Activated naive CD8-positive, alpha-beta T cell treated with anti-CD3 and anti-CD28 coated beads, Interleukin-2, amount 50 U/mL, for 16 hours (primary cell): ENCODE data around the gene DTNB.
"Not testable (repeated sequence)": the region's sequence is repeated elsewhere in the genome, so short reads cannot be mapped to it uniquely, and the experiment has no call there.

Experiments
- DNase-seq: peaks from one replicate; pipeline ENCODE4 v3.0.0-alpha.2; 2020; ENCODE audit warnings: low read depth, low spot score

Gene DTNB

GRCh38 chr2:25632396-25632795, 41.0 kb downstream of the DTNB start:
- DNase-seq, result no peak

DNA sequence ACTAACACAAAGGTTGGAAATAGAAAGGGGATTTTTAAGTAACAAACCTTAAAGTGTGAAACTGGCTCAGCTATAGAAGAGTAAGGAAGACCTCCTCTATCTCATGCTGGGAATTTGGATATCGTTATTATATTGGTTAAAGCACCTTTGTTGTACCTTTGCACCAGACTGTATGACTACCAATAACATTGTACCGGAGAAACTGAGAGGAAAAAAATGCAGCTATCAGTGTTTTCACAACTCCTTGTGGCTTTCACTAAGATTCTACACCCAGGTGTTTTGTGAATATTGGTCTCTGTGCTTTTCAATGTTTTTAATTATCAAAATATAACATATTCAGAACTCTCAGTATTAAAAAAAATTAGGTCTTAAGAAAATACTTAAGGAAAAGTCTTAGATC, 48.7 kb downstream of the DTNB start:
- DNase-seq, result no peak

GRCh38 chr2:25623361-25623760, 50.0 kb downstream of the DTNB start:
- DNase-seq, result no peak

- DNase-seq, result no peak
These were observed 52.7 kb downstream of the DTNB start for GRCh38 chr2:25620711-25621110.

GRCh38 chr2:25620077-25620476, 53.3 kb downstream of the DTNB start:
- no peak for DNase-seq

GRCh38 chr2:25619185-25619584, 54.2 kb downstream of the DTNB start:
- DNase-seq, result no peak

- DNase-seq, result no peak
These were observed 54.7 kb downstream of the DTNB start for GRCh38 chr2:25618676-25619075.

DNA sequence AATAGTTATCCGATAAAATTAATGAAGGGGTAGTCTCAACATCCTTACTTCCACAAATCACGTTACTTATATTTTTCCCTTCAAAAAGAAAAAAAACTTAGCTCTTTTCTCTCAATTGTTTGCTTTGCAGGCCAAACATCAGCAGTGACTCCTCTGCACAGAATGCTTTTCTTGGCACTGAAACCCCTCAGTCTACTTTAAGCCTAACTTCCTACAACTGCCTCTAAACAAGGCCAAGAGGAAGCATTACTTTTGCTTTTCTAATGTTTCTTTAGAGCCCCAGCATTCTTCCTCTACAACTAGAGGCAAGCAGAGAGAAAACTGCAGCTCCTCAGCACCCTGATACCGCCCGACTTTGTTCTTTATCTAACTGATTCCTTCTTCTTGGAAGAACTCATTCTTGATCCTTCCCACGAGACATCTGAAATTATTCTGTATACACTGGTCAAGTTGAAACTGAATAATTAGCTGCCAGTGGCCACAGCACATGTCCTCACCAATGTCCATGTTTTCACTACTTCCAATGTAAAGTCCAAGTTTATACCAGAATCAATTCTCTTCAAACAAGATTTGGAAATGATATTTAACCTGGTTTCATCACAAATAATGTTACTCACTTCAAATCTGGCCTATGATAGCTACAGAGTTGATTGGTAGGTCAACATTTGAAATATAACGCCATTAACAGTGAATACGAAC, 55.3 kb downstream of the DTNB start:
- no peak for DNase-seq

DNA sequence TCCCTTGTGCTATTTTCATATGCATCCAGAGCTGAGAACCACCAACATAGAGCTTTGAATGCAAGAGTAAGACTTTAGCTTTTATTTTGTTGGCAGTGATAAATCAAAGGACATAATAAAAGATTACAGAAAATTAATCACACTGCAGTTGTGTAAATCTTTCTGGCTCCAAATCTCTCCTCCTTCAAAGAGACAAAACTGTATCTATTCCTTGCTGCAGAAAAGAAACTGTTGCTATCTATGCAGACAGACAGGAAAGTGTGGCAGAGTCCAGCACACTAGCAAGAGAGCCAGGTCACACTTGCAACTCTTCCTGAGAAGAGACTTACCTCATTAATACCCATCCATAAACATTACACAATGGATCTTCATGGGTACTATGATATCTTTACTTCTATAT, 57.5 kb downstream of the DTNB start:
- no peak for DNase-seq

DNA sequence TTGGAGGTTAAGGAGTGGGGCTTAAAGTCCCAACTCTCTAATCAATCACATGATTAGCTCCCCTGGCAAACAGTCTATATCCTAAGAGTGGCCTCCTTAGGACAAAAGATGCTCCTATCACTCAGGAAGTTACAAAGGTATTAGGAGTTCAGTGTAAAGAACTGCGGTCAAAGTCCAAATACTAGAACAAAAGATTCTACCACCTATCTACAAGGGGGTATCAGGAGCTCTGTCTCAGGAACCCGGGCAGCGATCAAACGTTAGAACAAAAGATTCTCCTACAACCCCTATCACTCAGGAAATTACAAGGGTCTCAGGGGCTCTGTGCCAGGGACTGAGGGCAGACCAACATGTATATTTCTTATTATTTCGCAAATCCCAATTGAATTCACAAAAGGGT, 58.0 kb downstream of the DTNB start:
- DNase-seq, result no peak

DNA sequence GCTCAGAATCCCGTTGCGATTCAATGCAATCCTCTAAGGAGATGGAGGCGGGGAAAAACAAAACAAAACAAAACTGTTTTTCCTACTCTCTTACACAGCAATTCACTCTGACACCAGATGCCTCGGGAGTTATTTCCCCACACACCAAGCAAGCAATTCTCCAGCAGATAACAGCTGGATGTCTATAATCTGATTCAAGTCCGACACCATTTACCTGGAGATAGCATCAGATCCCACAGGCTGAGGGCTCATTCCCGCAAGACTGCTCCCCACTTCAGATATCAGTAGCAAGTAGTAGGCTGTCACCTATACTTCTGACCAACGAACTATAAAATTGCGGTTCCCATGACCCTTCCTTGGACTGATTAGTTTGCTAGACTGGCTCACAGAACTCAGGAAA, 58.7 kb downstream of the DTNB start:
- no peak for DNase-seq

- DNase-seq, result no peak
These were observed 64.7 kb downstream of the DTNB start for GRCh38 chr2:25608718-25609117.

GRCh38 chr2:25606892-25607291, 66.5 kb downstream of the DTNB start:
- no peak for DNase-seq

- DNase-seq, result no peak
These were observed 71.0 kb downstream of the DTNB start for GRCh38 chr2:25602333-25602723.

DNA sequence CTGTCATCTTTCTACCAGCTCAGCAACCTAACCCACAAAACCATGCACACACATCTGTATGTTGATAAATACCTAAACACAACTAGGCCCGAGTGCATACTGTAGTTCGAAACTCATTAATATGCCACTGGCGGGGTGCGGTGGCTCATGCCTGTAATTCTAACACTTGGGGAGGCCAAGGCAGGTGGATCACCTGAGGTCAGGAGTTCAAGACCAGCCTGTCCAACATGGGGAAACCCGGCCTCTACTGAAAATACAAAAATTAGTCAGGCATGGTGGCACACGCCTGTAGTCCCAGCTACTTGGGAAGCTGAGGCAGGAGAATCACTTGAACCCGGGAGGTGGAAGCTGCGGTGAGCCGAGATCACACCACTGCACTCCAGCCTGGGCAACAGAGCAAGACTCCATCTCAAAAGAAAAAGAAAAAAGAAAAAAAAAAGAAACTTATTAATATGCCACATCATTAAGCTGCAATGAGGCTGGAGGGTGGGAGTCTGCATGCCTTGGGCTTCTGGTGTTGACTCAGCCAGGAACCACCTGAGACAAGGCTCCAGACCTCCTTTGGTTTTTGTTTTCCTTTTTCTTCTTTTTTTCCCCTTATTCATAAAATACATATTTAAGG, 71.6 kb downstream of the DTNB start:
- DNase-seq, result not testable (repeated sequence)

DNA sequence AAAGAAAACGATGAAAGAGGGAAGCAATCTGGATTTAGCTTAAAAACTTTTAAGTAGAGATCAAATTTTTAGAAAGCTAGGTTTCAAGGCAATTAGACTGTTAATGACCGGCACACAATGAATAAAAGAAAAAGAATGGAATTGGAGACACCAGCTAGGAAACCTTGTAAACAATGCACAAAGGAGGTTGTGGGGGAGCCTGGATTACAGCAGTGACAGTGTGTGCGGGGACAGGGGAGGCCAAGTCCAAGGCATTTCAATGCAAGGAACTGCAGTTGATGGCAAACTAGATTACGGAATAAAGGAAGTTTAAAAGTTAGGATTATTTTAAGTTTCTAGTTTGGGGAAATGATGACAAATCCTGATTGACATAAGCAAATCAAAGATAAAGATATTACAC, 74.5 kb downstream of the DTNB start:
- DNase-seq, result no peak

DNA sequence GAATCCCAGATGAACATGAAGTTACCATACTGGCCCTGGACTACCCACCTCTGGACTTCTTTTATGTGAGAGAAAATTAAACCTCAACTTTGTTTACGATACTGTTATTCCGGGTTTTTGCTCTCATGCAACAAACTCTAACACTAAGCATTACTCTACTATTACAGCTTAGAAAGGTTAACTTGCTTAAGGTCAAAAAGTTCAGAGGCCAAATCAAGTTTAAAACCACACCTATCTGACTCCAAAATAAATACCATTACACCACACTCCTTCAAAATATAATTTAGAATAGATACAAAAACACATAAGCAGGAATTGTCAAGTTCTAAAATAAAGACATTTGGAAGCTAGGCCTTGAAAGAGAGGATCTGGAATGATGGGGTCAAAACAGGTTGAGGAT, 75.0 kb downstream of the DTNB start:
- no peak for DNase-seq

DNA sequence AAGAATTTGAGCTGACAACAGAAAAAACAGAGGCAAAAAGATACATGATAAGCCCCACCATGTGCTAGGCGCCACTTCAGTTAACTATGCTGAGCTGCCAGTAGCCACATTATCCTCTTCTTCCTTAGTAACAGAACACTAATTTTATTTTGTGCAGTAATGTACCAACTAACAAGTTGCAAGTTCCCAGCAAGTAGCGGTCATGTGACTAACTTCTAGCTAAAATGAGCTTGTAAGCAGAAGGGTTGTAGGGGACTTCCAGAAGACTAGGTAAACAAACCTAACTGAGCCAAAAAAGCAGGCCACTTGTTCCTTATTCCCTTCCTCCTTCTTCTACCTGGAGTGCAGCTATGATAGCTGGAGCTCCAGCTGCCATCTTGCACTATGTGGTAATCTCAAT, 75.5 kb downstream of the DTNB start:
- no peak for DNase-seq

DNA sequence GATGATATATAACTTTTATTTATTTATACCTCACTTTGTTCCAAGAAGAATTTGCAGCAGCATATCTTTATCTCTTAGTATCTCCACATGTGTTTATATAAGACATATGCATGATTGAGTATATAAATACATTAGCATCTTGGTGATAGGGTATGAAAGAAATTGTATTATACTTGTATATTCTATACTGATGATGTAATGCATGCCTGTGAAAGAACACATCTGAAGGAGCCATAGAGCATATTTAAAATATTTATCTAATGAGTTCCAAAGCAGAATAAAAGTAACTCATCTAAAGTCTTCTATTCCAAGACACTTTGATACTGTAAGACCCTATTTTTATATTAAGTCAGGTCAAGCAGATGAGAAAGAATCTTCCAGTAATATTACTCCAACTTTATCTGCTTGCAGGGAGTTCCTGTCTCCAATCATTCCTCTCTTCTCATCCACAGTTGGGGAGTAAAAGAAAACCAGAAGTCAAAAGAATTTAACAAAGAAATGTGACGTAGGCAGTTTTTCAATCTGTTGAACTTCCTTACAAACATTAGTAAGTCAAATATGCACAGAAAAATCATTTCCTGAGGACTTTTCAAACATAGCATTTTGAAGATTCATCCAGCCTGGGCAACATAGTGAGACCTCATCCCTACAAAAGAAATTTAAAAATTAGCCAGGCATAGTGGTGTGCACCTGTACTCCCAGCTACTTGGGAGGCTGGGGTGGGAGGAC, 76.7 kb downstream of the DTNB start:
- no peak for DNase-seq

DNA sequence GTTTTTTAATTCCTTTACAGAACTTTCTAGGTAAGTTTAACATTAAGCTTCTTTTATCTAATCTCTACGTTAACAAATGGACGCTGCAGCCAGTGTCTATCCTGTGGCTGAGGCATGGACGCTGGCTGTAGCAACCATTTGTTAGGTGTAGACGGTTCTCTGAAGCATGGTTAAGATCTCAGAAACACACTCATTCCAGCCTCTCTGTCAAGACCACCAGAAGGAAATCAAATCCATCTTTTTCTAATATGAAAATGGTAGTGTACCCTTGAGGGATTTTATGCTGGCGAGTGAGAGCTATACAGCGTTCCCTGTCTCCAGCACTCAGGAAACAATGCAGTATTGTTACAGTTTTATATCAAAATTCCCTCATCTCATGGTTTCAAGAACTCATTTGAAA, 78.0 kb downstream of the DTNB start:
- DNase-seq, result no peak

- no peak for DNase-seq
These were observed 78.4 kb downstream of the DTNB start for GRCh38 chr2:25594991-25595390.

DNA sequence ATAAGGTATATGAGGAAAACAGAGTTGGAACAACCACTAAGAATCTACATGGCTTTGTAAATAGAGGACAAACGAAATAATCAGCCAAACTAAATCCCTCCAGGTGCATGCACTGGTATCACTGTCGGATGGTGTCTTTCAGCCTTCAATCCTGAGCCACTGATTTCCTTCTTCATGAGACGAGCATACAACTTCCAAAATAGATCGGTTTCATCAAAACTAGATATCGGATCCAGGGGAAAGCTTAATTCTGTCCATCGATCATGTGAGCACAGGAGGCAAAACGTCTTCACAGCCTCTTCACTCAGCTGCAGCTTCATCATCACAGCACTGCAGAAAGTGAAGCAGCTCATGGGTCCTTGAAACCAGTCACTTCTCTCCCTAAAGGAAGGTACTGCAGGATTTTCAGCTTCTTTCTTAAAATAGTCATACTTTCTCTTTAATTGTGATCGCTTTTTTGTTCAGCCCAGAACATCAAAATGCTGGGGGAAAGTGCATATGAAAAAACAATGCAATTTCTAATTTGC, 80.5 kb downstream of the DTNB start:
- DNase-seq, result no peak
